Osteoblast (primary cell): ENCODE results near the gene CD79A. TPM values are rescaled to one million over a fixed set of nuclear protein-coding genes. Genes with fewer than 3 reads are reported as not detected.
A peak's percentile ranks its signal among the peaks of the same experiment; 100 is the strongest.

Experiments used
- DNase-seq: peaks from one replicate; pipeline ENCODE4 v3.0.0; 2011; ENCODE audit warnings: low spot score, mixed read lengths; ENCODE audit not compliant: insufficient read length; ENCODE audit errors: missing footprints
- H2AFZ ChIP-seq: 2 replicates; pipeline ENCODE4 v1.6.0; 2011; ENCODE audit warnings: mild to moderate bottlenecking, low read length
- H3K27ac ChIP-seq: 2 replicates; pipeline ENCODE4 v1.5.1; 2011; ENCODE audit warnings: mild to moderate bottlenecking, low read depth, low read length, moderate library complexity
- H3K27me3 ChIP-seq: 2 replicates; pipeline ENCODE4 v1.6.0; 2012; ENCODE audit warnings: mild to moderate bottlenecking, control low read depth, inconsistent platforms, low read length, moderate library complexity; ENCODE audit not compliant: insufficient read depth
- H3K36me3 ChIP-seq: 2 replicates; pipeline ENCODE4 v1.5.1; 2011; ENCODE audit warnings: mild to moderate bottlenecking, low read length, control low read depth, moderate library complexity; ENCODE audit not compliant: insufficient read depth
- H3K4me1 ChIP-seq: 2 replicates; pipeline ENCODE4 v1.5.1; 2011; ENCODE audit warnings: mild to moderate bottlenecking, low read length, control low read depth, moderate library complexity; ENCODE audit not compliant: insufficient read depth
- H3K4me2 ChIP-seq: 2 replicates; pipeline ENCODE4 v1.6.0; 2011; ENCODE audit warnings: mild to moderate bottlenecking, low read length; ENCODE audit not compliant: insufficient read depth
- H3K4me3 ChIP-seq: fragments of 200-600 bp; sonication (generic); 3 replicates; pipeline ENCODE4 v1.5.1; 2012; ENCODE audit warnings: mild to moderate bottlenecking, low read length, inconsistent platforms; ENCODE audit not compliant: insufficient read depth
- H3K79me2 ChIP-seq: 2 replicates; pipeline ENCODE4 v1.6.0; 2012; ENCODE audit warnings: mild to moderate bottlenecking, low read length, control low read depth, inconsistent platforms; ENCODE audit not compliant: insufficient read depth
- H3K9me3 ChIP-seq: 2 replicates; pipeline ENCODE4 v1.5.1; 2011; ENCODE audit warnings: low read depth, low read length, control low read depth
- H4K20me1 ChIP-seq: 2 replicates; pipeline ENCODE4 v1.6.0; 2012; ENCODE audit warnings: mild to moderate bottlenecking, low read length, control low read depth; ENCODE audit not compliant: insufficient read depth
- CTCF ChIP-seq: IDR thresholded peaks from 2 replicates; pipeline ENCODE4 v1.5.1; 2011; ENCODE audit warnings: mild to moderate bottlenecking, low read depth, low read length, moderate library complexity; ENCODE audit errors: extremely low read depth
- total RNA-seq: library from RNA; depleted of rRNA; stranded (reverse); fragments of >200 nt; gene quantifications from 2 replicates; pipeline ENCODE4 v1.2.3, GENCODE V29; 2012

CD79A gene
- total RNA-seq, 1 donor = 0.36 TPM

- no peak for TF ChIP-seq CTCF
- Histone ChIP-seq H3K27me3 (peaks cover 7% of the 10 kb centered on the region), H3K4me1 (no peaks in the 10 kb centered on the region), H2AFZ (no peak within 1 kb of the TSS), H3K36me3 (no peaks in the 10 kb centered on the region), H3K4me3 (no peak within 1 kb of the TSS), H4K20me1 (no peaks in the 10 kb centered on the region), H3K27ac (no peak within 1 kb of the TSS), H3K79me2 (no peaks in the 10 kb centered on the region), H3K4me2 (no peak within 1 kb of the TSS), H3K9me3 (no peaks in the 10 kb centered on the region)
- peak; percentile 68 for DNase-seq
Observed at GRCh38 chr19:41844601-41845000, 32.5 kb upstream of the CD79A start, which contains the start of gene LYPD4. Gene LYPD4, minus strand, starts transcription at chr19:41844683. Its CDS starts 5,398 bp downstream, at chr19:41839285.

- no peak within 1 kb of the TSS for H3K4me2 ChIP-seq
- H3K4me3 ChIP-seq = no peak within 1 kb of the TSS
- H3K79me2 ChIP-seq = no peaks in the 10 kb centered on the region
- no peak within 1 kb of the TSS for H3K27ac ChIP-seq
- H2AFZ ChIP-seq = no peak within 1 kb of the TSS
- H4K20me1 ChIP-seq = no peaks in the 10 kb centered on the region
- DNase-seq = no peak
- H3K4me1 ChIP-seq = no peaks in the 10 kb centered on the region
- peaks cover 8% of the 10 kb centered on the region for H3K27me3 ChIP-seq
- H3K9me3 ChIP-seq = no peaks in the 10 kb centered on the region
- TF ChIP-seq CTCF = no peak
- no peaks in the 10 kb centered on the region for H3K36me3 ChIP-seq
Observed at GRCh38 chr19:41845001-41845050, 32.3 kb upstream of the CD79A start, which contains the start of gene DMRTC2. Gene DMRTC2, plus strand, starts transcription at chr19:41845042. Its CDS starts 2,387 bp downstream, at chr19:41847429.

GRCh38 chr19:41845051-41845590 is 32.0 kb upstream of the CD79A start:
- H3K27ac ChIP-seq = no peak overlapping the region
- no peak for DNase-seq
- H3K9me3 ChIP-seq = no peaks in the 10 kb centered on the region
- peaks cover 10% of the 10 kb centered on the region for H3K27me3 ChIP-seq
- H3K79me2 ChIP-seq = no peaks in the 10 kb centered on the region
- H3K4me3 ChIP-seq = no peak overlapping the region
- H3K4me1 ChIP-seq = no peaks in the 10 kb centered on the region
- H3K36me3 ChIP-seq = no peaks in the 10 kb centered on the region
- no peak overlapping the region for H3K4me2 ChIP-seq
- TF ChIP-seq CTCF = no peak
- no peaks in the 10 kb centered on the region for H4K20me1 ChIP-seq
- no peak overlapping the region for H2AFZ ChIP-seq

GRCh38 chr19:41847351-41848105 is 29.6 kb upstream of the CD79A start:
- Histone ChIP-seq H3K4me1 (no peaks in the 10 kb centered on the region), H3K79me2 (no peaks in the 10 kb centered on the region)
- no peak for TF ChIP-seq CTCF

More at GRCh38 chr19:41847351-41848105, 29.6 kb upstream of the CD79A start:
- H3K27me3 ChIP-seq = peaks cover 26% of the 10 kb centered on the region
- no peak overlapping the region for H3K4me3 ChIP-seq
- H3K4me2 ChIP-seq = no peak overlapping the region
- H2AFZ ChIP-seq = no peak overlapping the region
- H3K36me3 ChIP-seq = no peaks in the 10 kb centered on the region
- no peaks in the 10 kb centered on the region for H3K9me3 ChIP-seq
- no peaks in the 10 kb centered on the region for H4K20me1 ChIP-seq
- no peak overlapping the region for H3K27ac ChIP-seq
- DNase-seq = no peak
